ENCODE results near the gene GP2.

GRCh38 chr16:20327444-20328041, at the start of gene GP2:
- TF ChIP-seq CTCF (IDR thresholded peaks at IDR 0.05 in 4 of 5, conservative IDR thresholded peaks at IDR 0.05 in 1 of 5) (no peak), POLR2A (IDR thresholded peaks at IDR 0.05) (no peak)

All from gastrocnemius medialis (tissue), 4 donors.